Body of pancreas (tissue), 4 donors: ENCODE data around the gene ARID1B.

Experiments
- POLR2A ChIP-seq, 3 donors: fragments of 450-650 bp; IDR thresholded peaks; one replicate each; pipeline ENCODE4 v1.6.1; 2016; ENCODE audit warnings: antibody characterized with exemption in 3 of 3, mild to moderate bottlenecking in 2 of 3
- TF ChIP-seq, protein P1 (sequence below), 7 experiments: fragments of 450-650 bp in 4 of 7; fragments of 200-600 bp in 3 of 7; sonication (generic) in 3 of 7; IDR thresholded peaks; one replicate each; pipeline ENCODE4 v1.5.1; 2016 to 2019; ENCODE audit warnings: antibody characterized with exemption in 7 of 7

DNA sequence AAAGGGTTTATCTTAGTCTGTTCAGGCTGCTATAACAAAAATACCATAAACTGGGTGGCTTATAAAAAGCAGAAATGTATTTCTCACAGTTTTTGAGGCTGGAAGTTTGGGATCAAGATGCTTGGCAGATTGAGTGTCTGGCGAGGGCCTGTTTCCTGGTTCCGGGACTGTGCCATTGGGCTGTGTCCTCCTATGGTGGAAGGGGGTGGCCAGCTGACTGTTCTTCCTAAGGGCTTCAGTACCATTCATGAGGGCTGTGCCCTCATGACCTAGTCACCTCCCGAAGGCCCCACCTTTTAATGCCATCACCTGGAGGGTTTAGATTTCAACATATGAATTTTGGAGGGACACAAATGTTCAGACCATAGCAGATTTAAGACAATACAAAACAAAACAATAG lies 91.2 kb downstream of the ARID1B start:
- TF ChIP-seq, protein P1, sequence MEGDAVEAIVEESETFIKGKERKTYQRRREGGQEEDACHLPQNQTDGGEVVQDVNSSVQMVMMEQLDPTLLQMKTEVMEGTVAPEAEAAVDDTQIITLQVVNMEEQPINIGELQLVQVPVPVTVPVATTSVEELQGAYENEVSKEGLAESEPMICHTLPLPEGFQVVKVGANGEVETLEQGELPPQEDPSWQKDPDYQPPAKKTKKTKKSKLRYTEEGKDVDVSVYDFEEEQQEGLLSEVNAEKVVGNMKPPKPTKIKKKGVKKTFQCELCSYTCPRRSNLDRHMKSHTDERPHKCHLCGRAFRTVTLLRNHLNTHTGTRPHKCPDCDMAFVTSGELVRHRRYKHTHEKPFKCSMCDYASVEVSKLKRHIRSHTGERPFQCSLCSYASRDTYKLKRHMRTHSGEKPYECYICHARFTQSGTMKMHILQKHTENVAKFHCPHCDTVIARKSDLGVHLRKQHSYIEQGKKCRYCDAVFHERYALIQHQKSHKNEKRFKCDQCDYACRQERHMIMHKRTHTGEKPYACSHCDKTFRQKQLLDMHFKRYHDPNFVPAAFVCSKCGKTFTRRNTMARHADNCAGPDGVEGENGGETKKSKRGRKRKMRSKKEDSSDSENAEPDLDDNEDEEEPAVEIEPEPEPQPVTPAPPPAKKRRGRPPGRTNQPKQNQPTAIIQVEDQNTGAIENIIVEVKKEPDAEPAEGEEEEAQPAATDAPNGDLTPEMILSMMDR (IDR thresholded peaks at IDR 0.05), result no peak
- TF ChIP-seq POLR2A (IDR thresholded peaks at IDR 0.05), result no peak
